Tibial nerve (tissue), 4 donors: ENCODE measurements around the gene FLRT2.

ENCODE experiments used
- EP300 ChIP-seq, 2 donors: sonication (generic); formaldehyde crosslinking; IDR thresholded peaks; one replicate each; pipeline ENCODE4 v1.6.1; 2017; ENCODE audit warnings: antibody characterized with exemption in 2 of 2, mild to moderate bottlenecking in 1 of 2
- TF ChIP-seq, protein P1 (sequence below), 5 experiments: fragments of 200-600 bp in 3 of 5; fragments of 450-650 bp in 2 of 5; sonication (generic) in 3 of 5; IDR thresholded peaks; one replicate each; pipeline ENCODE4 v1.5.1; 2016 to 2019; ENCODE audit warnings: antibody characterized with exemption in 5 of 5, mild to moderate bottlenecking in 3 of 5, moderate library complexity in 2 of 5

DNA sequence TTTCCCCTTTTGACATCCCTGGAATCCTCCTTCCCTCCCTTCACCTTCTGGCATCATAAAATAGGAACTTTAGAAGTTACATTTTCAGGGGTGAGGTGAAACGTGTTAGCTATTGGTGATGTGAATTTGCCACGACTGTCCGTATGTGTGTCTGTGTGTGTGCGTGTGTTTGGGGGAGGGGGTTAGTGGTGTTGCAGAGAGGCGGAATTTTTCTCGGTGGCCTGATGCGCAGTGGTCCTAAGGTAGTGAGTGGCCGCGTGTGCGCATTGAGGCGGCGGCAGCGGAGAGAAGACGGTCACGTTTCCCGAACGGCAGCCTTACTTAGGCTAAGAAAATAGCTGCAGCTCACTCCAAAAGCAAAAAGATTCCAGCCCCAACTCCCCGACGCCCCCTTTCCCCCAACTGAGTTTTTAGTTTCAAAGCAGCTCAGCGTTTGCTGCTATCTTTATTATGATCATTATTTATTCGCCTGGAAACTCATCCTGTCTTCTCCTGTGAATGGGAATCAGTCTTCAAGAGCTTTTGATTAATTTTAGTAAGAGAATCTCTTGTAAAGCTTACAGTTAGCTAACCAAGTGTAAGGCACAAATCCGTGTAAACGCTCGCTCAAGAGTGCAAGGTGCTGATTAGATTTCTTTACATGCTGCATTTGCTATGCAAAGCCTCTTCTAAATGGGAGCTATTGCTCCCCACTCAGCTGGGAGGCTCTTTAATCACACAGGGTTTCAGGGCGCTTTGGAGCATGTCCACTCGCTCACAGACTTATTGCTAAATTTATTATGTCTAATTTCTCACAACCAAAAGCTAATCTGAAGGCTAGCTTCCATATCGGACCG is 4.7 kb downstream of the FLRT2 start:
- TF ChIP-seq, protein P1, sequence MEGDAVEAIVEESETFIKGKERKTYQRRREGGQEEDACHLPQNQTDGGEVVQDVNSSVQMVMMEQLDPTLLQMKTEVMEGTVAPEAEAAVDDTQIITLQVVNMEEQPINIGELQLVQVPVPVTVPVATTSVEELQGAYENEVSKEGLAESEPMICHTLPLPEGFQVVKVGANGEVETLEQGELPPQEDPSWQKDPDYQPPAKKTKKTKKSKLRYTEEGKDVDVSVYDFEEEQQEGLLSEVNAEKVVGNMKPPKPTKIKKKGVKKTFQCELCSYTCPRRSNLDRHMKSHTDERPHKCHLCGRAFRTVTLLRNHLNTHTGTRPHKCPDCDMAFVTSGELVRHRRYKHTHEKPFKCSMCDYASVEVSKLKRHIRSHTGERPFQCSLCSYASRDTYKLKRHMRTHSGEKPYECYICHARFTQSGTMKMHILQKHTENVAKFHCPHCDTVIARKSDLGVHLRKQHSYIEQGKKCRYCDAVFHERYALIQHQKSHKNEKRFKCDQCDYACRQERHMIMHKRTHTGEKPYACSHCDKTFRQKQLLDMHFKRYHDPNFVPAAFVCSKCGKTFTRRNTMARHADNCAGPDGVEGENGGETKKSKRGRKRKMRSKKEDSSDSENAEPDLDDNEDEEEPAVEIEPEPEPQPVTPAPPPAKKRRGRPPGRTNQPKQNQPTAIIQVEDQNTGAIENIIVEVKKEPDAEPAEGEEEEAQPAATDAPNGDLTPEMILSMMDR (IDR thresholded peaks at IDR 0.05), result no peak
- TF ChIP-seq EP300 (IDR thresholded peaks at IDR 0.05), result no peak
